Liver (tissue), 9 donors: ENCODE data around the gene RGR. TPM values are rescaled to one million over a fixed set of nuclear protein-coding genes. Genes with fewer than 3 reads are reported as not detected.

Source experiments
- DNase-seq: peaks from one replicate; pipeline ENCODE4 v3.0.0-alpha.2; 2017; ENCODE audit warnings: low spot score
- H3K27ac ChIP-seq, 2 donors: one replicate each; pipeline ENCODE4 v1.7.0; 2013; ENCODE audit warnings: inconsistent platforms in 2 of 2, low read length in 2 of 2, control low read depth in 1 of 2, low read depth in 1 of 2, mild to moderate bottlenecking in 1 of 2
- H3K27me3 ChIP-seq, 4 donors: one replicate each; pipeline versions ENCODE4 v1.6.1 to v1.7.0; 2013; ENCODE audit warnings: low read length in 3 of 4, inconsistent platforms in 1 of 4, mild to moderate bottlenecking in 1 of 4, moderate library complexity in 1 of 4; ENCODE audit not compliant: control insufficient read depth in 4 of 4, insufficient read depth in 4 of 4
- H3K36me3 ChIP-seq, 4 donors: one replicate each; pipeline versions ENCODE4 v1.6.1 to v1.7.0; 2013; ENCODE audit warnings: low read length in 3 of 4, mild to moderate bottlenecking in 3 of 4, low read depth in 1 of 4, moderate library complexity in 1 of 4; ENCODE audit not compliant: control insufficient read depth in 4 of 4, insufficient read depth in 3 of 4
- H3K4me1 ChIP-seq, 4 donors: one replicate each; pipeline versions ENCODE4 v1.6.1 to v1.7.0; 2013; ENCODE audit warnings: low read length in 3 of 4, mild to moderate bottlenecking in 3 of 4, moderate library complexity in 1 of 4; ENCODE audit not compliant: control insufficient read depth in 4 of 4, insufficient read depth in 4 of 4
- H3K4me3 ChIP-seq, 3 donors: one replicate each; pipeline versions ENCODE4 v1.6.1 to v1.7.0; 2013; ENCODE audit warnings: low read length in 3 of 3, control low read depth in 1 of 3, low read depth in 1 of 3, mild to moderate bottlenecking in 1 of 3
- H3K9ac ChIP-seq, 2 donors: one replicate each; pipeline ENCODE4 v1.7.0; 2013; ENCODE audit warnings: low read length in 2 of 2, mild to moderate bottlenecking in 2 of 2, moderate library complexity in 2 of 2, control low read depth in 1 of 2, low read depth in 1 of 2
- H3K9me3 ChIP-seq, 4 donors: one replicate each; pipeline versions ENCODE4 v1.6.1 to v1.7.0; 2013; ENCODE audit warnings: low read length in 3 of 4; ENCODE audit not compliant: control insufficient read depth in 4 of 4
- ATF3 ChIP-seq: IDR thresholded peaks from 2 replicates; pipeline ENCODE4 v1.6.1; 2016; ENCODE audit warnings: antibody characterized with exemption
- CTCF ChIP-seq: fragments of 150-350 bp; IDR thresholded peaks from 2 replicates; pipeline ENCODE4 v1.5.1; 2017; ENCODE audit warnings: improper control_type of control experiment, low read depth, low read length; ENCODE audit not compliant: missing input control
- EGR1 ChIP-seq, 2 donors: IDR thresholded peaks; 2 replicates each; pipeline ENCODE4 v1.6.1; 2016 to 2018; ENCODE audit warnings: antibody characterized with exemption in 2 of 2, low read depth in 2 of 2
- FOXA1 ChIP-seq: IDR thresholded peaks from 2 replicates; pipeline ENCODE4 v1.6.1; 2016; ENCODE audit warnings: antibody characterized with exemption
- FOXA2 ChIP-seq: IDR thresholded peaks from 2 replicates; pipeline ENCODE4 v1.6.1; 2016; ENCODE audit warnings: antibody characterized with exemption
- GABPA ChIP-seq, 2 donors: IDR thresholded peaks in 1 of 2; conservative IDR thresholded peaks in 1 of 2; 2 replicates each; pipeline ENCODE4 v1.6.1; 2016; ENCODE audit warnings: antibody characterized with exemption in 2 of 2, mild to moderate bottlenecking in 1 of 2, moderate library complexity in 1 of 2
- HNF4A ChIP-seq, 2 donors: conservative IDR thresholded peaks; 2 replicates each; pipeline ENCODE4 v1.6.1; 2016; ENCODE audit warnings: antibody characterized with exemption in 2 of 2, mild to moderate bottlenecking in 2 of 2
- HNF4G ChIP-seq: IDR thresholded peaks from 2 replicates; pipeline ENCODE4 v1.6.1; 2016; ENCODE audit warnings: antibody characterized with exemption
- JUND ChIP-seq, 2 donors: IDR thresholded peaks; 2 replicates each; pipeline ENCODE4 v1.6.1; 2016; ENCODE audit warnings: antibody characterized with exemption in 2 of 2
- NR2F2 ChIP-seq: IDR thresholded peaks from 2 replicates; pipeline ENCODE4 v1.6.1; 2016; ENCODE audit warnings: antibody characterized with exemption
- REST ChIP-seq: IDR thresholded peaks from 2 replicates; pipeline ENCODE4 v1.6.1; 2016; ENCODE audit warnings: antibody characterized with exemption, mild to moderate bottlenecking
- RXRA ChIP-seq, 2 donors: IDR thresholded peaks; 2 replicates each; pipeline ENCODE4 v1.6.1; 2017 to 2018; ENCODE audit warnings: antibody characterized with exemption in 2 of 2, mild to moderate bottlenecking in 1 of 2
- SP1 ChIP-seq: IDR thresholded peaks from 2 replicates; pipeline ENCODE4 v1.6.1; 2018; ENCODE audit warnings: antibody characterized with exemption, mild to moderate bottlenecking
- TAF1 ChIP-seq: conservative IDR thresholded peaks from 2 replicates; pipeline ENCODE4 v1.6.1; 2016; ENCODE audit warnings: antibody characterized with exemption, mild to moderate bottlenecking
- YY1 ChIP-seq: IDR thresholded peaks from 2 replicates; pipeline ENCODE4 v1.6.1; 2016; ENCODE audit warnings: antibody characterized with exemption, mild to moderate bottlenecking
- WGBS: extraction: QIAGEN DNeasy Blood & Tissue Kit; methylation state at CpG from one replicate; pipeline ENCODE4 v1.1.7; 2013; 5-methylcytosine and 5-hydroxymethylcytosine counted together
- polyA plus RNA-seq, 2 donors: library from polyadenylated mRNA; stranded (reverse) in 1 of 2; unstranded in 1 of 2; fragments of 200-250 nt in 1 of 2; fragments of >200 nt in 1 of 2; fragmentation: Nextera tagmentation in 1 of 2; extraction: Ambion mirVana in 1 of 2; gene quantifications; one replicate each; pipeline versions ENCODE4 v1.2.1 to v1.2.3, GENCODE V29; 2013 to 2015
- total RNA-seq, 2 donors: library from RNA; depleted of rRNA; stranded (reverse); fragments of >200 nt; gene quantifications; one replicate each; pipeline ENCODE4 v1.2.3, GENCODE V29; 2014
- TF ChIP-seq, protein P1 (sequence below): IDR thresholded peaks from 2 replicates; pipeline ENCODE4 v1.6.1; 2016; ENCODE audit warnings: antibody characterized with exemption
- TF ChIP-seq, protein P2 (sequence below): IDR thresholded peaks from 2 replicates; pipeline ENCODE4 v1.6.1; 2016; ENCODE audit warnings: antibody characterized with exemption
- donor health status: healthy.
- donor health status: healthy.
- donor health status: healthy.
- donor health status: healthy.
- donor health status: healthy.

Gene RGR
- total and polyA plus RNA-seq, 4 donors = not detected

DNA sequence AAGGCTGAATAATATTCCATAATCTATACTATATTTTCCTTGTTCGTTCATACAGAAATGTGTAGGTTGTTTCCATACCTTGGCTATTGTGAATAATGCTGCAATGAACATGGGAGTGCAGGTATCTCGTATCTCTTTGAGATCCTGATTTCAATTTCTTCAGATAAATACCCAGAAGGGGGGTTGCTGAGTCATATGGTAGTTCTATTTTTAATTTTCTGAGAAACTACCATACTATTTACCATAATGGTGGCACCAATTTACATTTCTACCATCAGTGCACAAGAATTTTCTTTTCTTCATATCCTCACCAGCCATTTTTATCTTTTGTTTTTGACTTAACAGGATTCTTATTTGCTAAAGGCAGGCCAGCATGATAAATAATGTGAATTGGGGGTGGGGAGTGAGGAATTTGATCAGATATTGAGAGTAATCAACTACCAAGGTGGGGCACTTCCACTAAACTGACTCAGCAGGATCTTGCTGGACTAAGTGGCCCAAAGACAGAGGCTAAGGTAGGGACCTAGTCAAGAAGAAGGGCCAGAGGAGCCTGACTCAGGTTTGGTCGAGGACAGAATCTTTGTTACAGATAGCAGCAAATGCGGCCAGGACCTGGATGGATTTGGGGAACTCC lies 62.0 kb downstream of the RGR start (continued):
- TF ChIP-seq CTCF = no peak
- TF ChIP-seq FOXA2 = no peak
- TF ChIP-seq HNF4A (conservative IDR thresholded peaks at IDR 0.05) = no peak
- TF ChIP-seq, protein P1, sequence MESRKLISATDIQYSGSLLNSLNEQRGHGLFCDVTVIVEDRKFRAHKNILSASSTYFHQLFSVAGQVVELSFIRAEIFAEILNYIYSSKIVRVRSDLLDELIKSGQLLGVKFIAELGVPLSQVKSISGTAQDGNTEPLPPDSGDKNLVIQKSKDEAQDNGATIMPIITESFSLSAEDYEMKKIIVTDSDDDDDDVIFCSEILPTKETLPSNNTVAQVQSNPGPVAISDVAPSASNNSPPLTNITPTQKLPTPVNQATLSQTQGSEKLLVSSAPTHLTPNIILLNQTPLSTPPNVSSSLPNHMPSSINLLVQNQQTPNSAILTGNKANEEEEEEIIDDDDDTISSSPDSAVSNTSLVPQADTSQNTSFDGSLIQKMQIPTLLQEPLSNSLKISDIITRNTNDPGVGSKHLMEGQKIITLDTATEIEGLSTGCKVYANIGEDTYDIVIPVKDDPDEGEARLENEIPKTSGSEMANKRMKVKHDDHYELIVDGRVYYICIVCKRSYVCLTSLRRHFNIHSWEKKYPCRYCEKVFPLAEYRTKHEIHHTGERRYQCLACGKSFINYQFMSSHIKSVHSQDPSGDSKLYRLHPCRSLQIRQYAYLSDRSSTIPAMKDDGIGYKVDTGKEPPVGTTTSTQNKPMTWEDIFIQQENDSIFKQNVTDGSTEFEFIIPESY = no peak

GRCh38 chr10:84308021-84308420 lies 63.2 kb downstream of the RGR start:
- Histone ChIP-seq H3K4me3 (no peak overlapping the region), H3K27ac (no peak overlapping the region), H3K36me3 (no peaks in the 10 kb centered on the region), H3K27me3 (no peaks in the 10 kb centered on the region), H3K9ac (no peak overlapping the region), H3K4me1 (peaks cover 0 to 2% (median 0%) of the 10 kb centered on the region in 4 donors), H3K9me3 (no peaks in the 10 kb centered on the region)
- WGBS = 54% methylated on average over 1 of the region's 1 CpG
- DNase-seq = no peak
- TF ChIP-seq SP1 = no peak

DNA sequence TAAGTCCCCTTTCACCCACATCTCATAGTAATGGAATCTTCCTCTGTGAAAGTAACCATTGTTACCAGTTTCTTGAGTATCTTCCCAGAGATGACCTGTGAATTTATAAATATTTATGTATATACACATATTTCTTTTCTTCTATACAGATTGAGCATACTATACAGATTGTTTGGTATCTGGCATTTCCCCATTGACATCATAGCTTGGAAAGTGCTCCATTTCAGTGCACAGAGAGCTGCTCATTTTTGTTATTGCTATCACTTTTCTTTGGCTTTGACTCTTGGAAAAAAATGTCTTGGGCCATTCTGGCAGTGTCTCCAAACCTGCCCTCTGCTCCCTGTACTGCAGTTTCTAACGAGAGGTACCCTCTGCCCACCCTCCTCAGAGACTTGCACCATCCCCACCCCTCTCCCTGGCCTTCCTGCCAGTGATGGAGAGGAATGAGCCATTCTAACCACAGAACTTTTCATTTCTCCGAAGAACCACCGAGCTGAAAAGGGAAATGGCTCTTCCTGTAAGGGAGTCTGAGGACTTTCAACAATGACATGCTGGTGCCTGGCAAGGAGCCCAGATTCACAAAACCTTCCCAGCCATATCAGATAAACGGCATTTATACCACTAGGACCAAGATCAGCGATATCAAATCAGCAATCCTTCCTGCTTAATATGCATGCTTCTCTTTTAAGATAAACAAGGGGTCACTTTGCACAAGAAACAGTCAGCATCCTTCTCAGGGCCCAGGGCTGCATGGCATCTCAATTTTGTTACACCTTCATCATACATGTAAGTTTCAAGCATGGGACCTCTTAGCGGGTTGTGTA lies 63.8 kb downstream of the RGR start:
- Histone ChIP-seq H3K27ac (no peak overlapping the region), H3K36me3 (no peaks in the 10 kb centered on the region), H3K4me1 (peaks cover 0 to 2% (median 0%) of the 10 kb centered on the region in 4 donors), H3K9me3 (no peaks in the 10 kb centered on the region), H3K4me3 (no peak overlapping the region), H3K27me3 (no peaks in the 10 kb centered on the region), H3K9ac (no peak overlapping the region)
- 35% methylated on average over 6 of the region's 6 CpGs for WGBS
- DNase-seq = no peak
- TF ChIP-seq GABPA (IDR thresholded peaks at IDR 0.05 in 1 of 2, conservative IDR thresholded peaks at IDR 0.05 in 1 of 2) (no peak), ATF3 (no peak), HNF4A (conservative IDR thresholded peaks at IDR 0.05) (no peak), RXRA (IDR thresholded peaks at IDR 0.05) (no peak), SP1 (no peak), FOXA1 (no peak), FOXA2 (no peak), YY1 (no peak), EGR1 (IDR thresholded peaks at IDR 0.05; ENCODE audit: low read depth in 2 of 2) (no peak), JUND (IDR thresholded peaks at IDR 0.05) (no peak), HNF4G (no peak), TAF1 (no peak), NR2F2 (no peak), CTCF (no peak), REST (no peak)
- TF ChIP-seq, protein P2, sequence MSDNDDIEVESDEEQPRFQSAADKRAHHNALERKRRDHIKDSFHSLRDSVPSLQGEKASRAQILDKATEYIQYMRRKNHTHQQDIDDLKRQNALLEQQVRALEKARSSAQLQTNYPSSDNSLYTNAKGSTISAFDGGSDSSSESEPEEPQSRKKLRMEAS = no peak
